ENCODE data around the gene ARFGAP2. TPM values are rescaled to one million over a fixed set of nuclear protein-coding genes. Genes with fewer than 3 reads are reported as not detected.
A peak's percentile ranks its signal among the peaks of the same experiment; 100 is the strongest.

The ARFGAP2 gene
- total and polyA plus RNA-seq, 10 donors, result 46.7 to 216 (median 93.6) TPM

GRCh38 chr11:47178737-47179654 is 2.3 kb upstream of the ARFGAP2 start:
- H3K4me3 ChIP-seq, result no peak overlapping the region
- TF ChIP-seq POLR2AphosphoS5 (IDR thresholded peaks at IDR 0.05) (no peak), POLR2A (IDR thresholded peaks at IDR 0.05) (no peak), CTCF (IDR thresholded peaks at IDR 0.05 in 8 of 11, conservative IDR thresholded peaks at IDR 0.05 in 3 of 11) (no peak)
- H3K27ac ChIP-seq, result peak overlapping the region in 6 of 8 donors; percentile 96 to 100 (median 98)

GRCh38 chr11:47178316-47178715 is 1.6 kb upstream of the ARFGAP2 start:
- peak; percentile 79 for DNase-seq
- H3K27ac ChIP-seq, result peak overlapping the region in 7 of 8 donors; percentile 84 to 100 (median 98)
- TF ChIP-seq POLR2A (IDR thresholded peaks at IDR 0.05) (no peak), CTCF (IDR thresholded peaks at IDR 0.05 in 8 of 11, conservative IDR thresholded peaks at IDR 0.05 in 3 of 11) (no peak), POLR2AphosphoS5 (IDR thresholded peaks at IDR 0.05) (no peak)

More at GRCh38 chr11:47178737-47179654, 2.3 kb upstream of the ARFGAP2 start:
- DNase-seq, result peak; percentile 82
- H3K27me3 ChIP-seq (replicated peaks in 1 of 7), result peaks cover 0 to 19% (median 0%) of the 10 kb centered on the region in 7 donors
- WGBS, 5 donors, result 92 to 96% (median 94%) methylated on average over 22 to 23 of the region's 23 CpGs
- no peaks in the 10 kb centered on the region for H3K9me3 ChIP-seq
- intact Hi-C loops (cut with DNase I; ENCODE audit: low total_unique reads), result no loop called here
- H3K36me3 ChIP-seq, result peaks cover 0 to 31% (median 10%) of the 10 kb centered on the region in 6 donors
- peaks cover 22 to 49% (median 34%) of the 10 kb centered on the region in 6 donors for H3K4me1 ChIP-seq

GRCh38 chr11:47177846-47178245 is 1.2 kb upstream of the ARFGAP2 start:
- peaks cover 0 to 43% (median 21%) of the 10 kb centered on the region in 6 donors for H3K36me3 ChIP-seq
- 51 to 60% (median 59%) methylated on average over 4 to 6 of the region's 6 CpGs for WGBS, 5 donors

More at GRCh38 chr11:47178316-47178715, 1.6 kb upstream of the ARFGAP2 start:
- intact Hi-C loops (cut with DNase I; ENCODE audit: low total_unique reads), result no loop called here
- Histone ChIP-seq H3K9me3 (no peaks in the 10 kb centered on the region), H3K27me3 (replicated peaks in 1 of 7) (peaks cover 0 to 12% (median 0%) of the 10 kb centered on the region in 7 donors), H3K4me1 (peaks cover 22 to 56% (median 38%) of the 10 kb centered on the region in 6 donors), H3K4me3 (no peak overlapping the region), H3K36me3 (peaks cover 0 to 38% (median 16%) of the 10 kb centered on the region in 6 donors)
- WGBS, 5 donors, result 83 to 93% (median 92%) methylated on average over 7 to 11 of the region's 11 CpGs

More at GRCh38 chr11:47177846-47178245, 1.2 kb upstream of the ARFGAP2 start:
- Histone ChIP-seq H3K27me3 (replicated peaks in 1 of 7) (peaks cover 0 to 8% (median 0%) of the 10 kb centered on the region in 7 donors), H3K4me1 (peaks cover 22 to 61% (median 43%) of the 10 kb centered on the region in 6 donors), H3K4me3 (peak overlapping the region in 5 of 8 donors; percentile 76 to 99 (median 98)), H3K9me3 (no peaks in the 10 kb centered on the region), H3K27ac (peak overlapping the region; percentile 84 to 100 (median 98))
- intact Hi-C loops (cut with DNase I; ENCODE audit: low total_unique reads), result no loop called here
- TF ChIP-seq CTCF (IDR thresholded peaks at IDR 0.05 in 8 of 11, conservative IDR thresholded peaks at IDR 0.05 in 3 of 11) (no peak), POLR2A (IDR thresholded peaks at IDR 0.05) (no peak), POLR2AphosphoS5 (IDR thresholded peaks at IDR 0.05) (no peak)
- peak; percentile 89 for DNase-seq
